ENCODE data around the gene TPRN.

The TPRN gene

DNA sequence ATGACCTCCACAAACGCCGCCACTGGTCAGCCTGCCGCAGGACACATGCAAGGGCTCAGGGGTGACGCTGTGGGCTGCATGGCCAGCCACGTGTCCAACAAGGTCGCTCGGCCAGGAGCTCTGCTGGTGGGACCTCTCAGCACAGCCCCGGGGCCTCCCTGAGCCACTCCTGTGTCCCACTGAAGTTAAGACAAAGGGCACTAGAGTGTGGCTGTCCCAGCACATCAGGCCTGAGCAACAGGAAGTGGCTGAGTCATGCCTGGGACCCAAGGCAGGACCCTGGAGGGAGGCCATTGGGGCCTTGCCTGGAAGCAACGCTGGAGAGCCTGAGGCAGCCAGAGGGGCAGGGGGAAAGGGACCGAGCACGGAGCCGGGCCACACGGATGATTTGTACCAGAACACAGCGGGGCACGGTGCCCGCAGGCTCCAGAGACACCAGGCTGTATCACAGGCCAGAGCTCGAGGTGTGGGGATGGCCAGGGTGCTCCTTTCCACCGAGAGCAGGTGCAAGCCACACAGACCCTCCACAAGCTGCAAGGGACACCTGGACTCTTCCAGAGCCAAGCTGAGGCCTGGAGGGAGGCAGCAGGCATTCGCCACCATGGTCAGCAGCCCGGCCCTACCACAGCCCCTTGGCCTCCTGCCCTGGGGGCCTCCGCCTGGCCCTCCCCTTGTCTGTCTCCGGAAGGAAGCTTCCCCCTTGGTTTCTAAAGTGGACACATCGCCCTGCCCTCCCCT lies 22.2 kb downstream of the TPRN start:
- H3K4me1 ChIP-seq (ENCODE audit: insufficient read depth, low read length, poor library complexity, severe bottlenecking), result no peaks in the 10 kb centered on the region
- TF ChIP-seq, protein P1, sequence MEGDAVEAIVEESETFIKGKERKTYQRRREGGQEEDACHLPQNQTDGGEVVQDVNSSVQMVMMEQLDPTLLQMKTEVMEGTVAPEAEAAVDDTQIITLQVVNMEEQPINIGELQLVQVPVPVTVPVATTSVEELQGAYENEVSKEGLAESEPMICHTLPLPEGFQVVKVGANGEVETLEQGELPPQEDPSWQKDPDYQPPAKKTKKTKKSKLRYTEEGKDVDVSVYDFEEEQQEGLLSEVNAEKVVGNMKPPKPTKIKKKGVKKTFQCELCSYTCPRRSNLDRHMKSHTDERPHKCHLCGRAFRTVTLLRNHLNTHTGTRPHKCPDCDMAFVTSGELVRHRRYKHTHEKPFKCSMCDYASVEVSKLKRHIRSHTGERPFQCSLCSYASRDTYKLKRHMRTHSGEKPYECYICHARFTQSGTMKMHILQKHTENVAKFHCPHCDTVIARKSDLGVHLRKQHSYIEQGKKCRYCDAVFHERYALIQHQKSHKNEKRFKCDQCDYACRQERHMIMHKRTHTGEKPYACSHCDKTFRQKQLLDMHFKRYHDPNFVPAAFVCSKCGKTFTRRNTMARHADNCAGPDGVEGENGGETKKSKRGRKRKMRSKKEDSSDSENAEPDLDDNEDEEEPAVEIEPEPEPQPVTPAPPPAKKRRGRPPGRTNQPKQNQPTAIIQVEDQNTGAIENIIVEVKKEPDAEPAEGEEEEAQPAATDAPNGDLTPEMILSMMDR (conservative IDR thresholded peaks at IDR 0.05; ENCODE audit: low read length), result no peak

DNA sequence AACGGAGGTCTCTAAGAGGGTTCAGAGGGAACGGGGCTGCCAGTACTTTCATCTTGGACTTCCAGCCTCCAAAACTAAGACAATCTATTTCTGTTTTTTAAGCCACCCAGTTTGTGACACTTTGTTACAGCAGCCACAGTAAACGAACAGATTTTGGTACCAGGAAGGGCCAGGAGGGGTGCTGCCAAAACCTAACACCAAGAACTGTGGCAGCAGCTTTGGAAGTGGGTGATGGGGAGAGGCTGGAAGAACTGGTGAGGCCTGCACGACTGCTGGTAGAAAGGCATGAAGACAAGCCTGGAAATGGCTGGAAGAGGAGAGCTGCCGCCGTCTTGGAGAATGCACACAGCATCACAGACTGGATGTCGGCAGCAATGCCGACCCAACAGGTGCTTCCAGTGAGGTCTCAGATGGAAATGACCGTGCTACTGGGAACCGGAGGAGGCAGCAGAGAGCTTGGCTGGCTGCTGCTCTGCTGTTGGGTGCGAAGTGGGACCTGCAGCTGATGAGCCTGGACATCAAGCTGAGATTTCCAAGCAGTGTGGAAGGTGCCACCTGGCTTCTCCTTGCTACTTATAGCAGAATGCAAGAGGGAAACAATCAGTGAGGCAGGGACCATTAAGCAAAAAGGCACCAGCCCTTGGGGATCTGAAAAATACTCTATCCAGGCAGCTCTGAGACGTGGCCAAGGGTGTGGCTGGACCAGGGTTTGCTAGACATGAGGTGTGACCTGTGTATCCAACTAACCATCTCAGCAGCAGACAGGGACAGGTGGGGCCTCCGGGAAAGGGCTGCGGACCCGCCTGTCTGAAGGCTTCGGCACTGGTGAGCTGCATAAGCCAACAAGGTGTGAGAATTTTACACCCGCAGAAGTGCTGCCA lies 24.0 kb downstream of the TPRN start:
- H3K9me3 ChIP-seq (ENCODE audit: insufficient read depth, low read depth, low read length), result no peaks in the 10 kb centered on the region
- H3F3A ChIP-seq (ENCODE audit: low read depth), result no peaks in the 10 kb centered on the region
- no peaks in the 10 kb centered on the region for H3K9me2 ChIP-seq (replicated peaks; ENCODE audit: low read depth, low read length)
- no peaks in the 10 kb centered on the region for H3K79me2 ChIP-seq (ENCODE audit: insufficient read depth, low read length)
- no peak overlapping the region for H2AFZ ChIP-seq (ENCODE audit: low read length)
- H3K4me3 ChIP-seq (ENCODE audit: low read length, poor library complexity, severe bottlenecking), result no peak overlapping the region
- peaks cover 15% of the 10 kb centered on the region; the same call in 1 of the 2 replicates for H3K36me3 ChIP-seq (ENCODE audit: insufficient read depth, low read length)
- H4K20me1 ChIP-seq (ENCODE audit: insufficient read depth, low read length, poor library complexity, severe bottlenecking), result no peaks in the 10 kb centered on the region
- TF ChIP-seq, protein P1 (conservative IDR thresholded peaks at IDR 0.05; ENCODE audit: low read length), result no peak
- no peak for TF ChIP-seq EZH2phosphoT487 (IDR thresholded peaks at IDR 0.05; ENCODE audit: borderline replicate concordance)
- H3K4me2 ChIP-seq (ENCODE audit: low read depth, low read length, poor library complexity, severe bottlenecking), result no peak overlapping the region
- H3K27me3 ChIP-seq (ENCODE audit: insufficient read depth, low read length, poor library complexity, severe bottlenecking), result no peaks in the 10 kb centered on the region
- H3K4me1 ChIP-seq (ENCODE audit: insufficient read depth, low read length, poor library complexity, severe bottlenecking), result no peaks in the 10 kb centered on the region
- no peak overlapping the region for H3K9ac ChIP-seq (ENCODE audit: low read depth, low read length, poor library complexity, severe bottlenecking)

More for the DNA sequence above, 22.2 kb downstream of the TPRN start:
- Histone ChIP-seq H3K27me3 (ENCODE audit: insufficient read depth, low read length, poor library complexity, severe bottlenecking) (no peaks in the 10 kb centered on the region), H3K79me2 (ENCODE audit: insufficient read depth, low read length) (no peaks in the 10 kb centered on the region), H3K9me3 (ENCODE audit: insufficient read depth, low read depth, low read length) (no peaks in the 10 kb centered on the region), H3F3A (ENCODE audit: low read depth) (no peaks in the 10 kb centered on the region), H4K20me1 (ENCODE audit: insufficient read depth, low read length, poor library complexity, severe bottlenecking) (no peaks in the 10 kb centered on the region), H3K4me2 (ENCODE audit: low read depth, low read length, poor library complexity, severe bottlenecking) (no peak overlapping the region), H3K4me3 (ENCODE audit: low read length, poor library complexity, severe bottlenecking) (no peak overlapping the region), H3K9ac (ENCODE audit: low read depth, low read length, poor library complexity, severe bottlenecking) (no peak overlapping the region), H3K9me2 (replicated peaks; ENCODE audit: low read depth, low read length) (no peaks in the 10 kb centered on the region), H3K36me3 (ENCODE audit: insufficient read depth, low read length) (peaks cover 21% of the 10 kb centered on the region; the same call in 1 of the 2 replicates), H2AFZ (ENCODE audit: low read length) (no peak overlapping the region)

DNA sequence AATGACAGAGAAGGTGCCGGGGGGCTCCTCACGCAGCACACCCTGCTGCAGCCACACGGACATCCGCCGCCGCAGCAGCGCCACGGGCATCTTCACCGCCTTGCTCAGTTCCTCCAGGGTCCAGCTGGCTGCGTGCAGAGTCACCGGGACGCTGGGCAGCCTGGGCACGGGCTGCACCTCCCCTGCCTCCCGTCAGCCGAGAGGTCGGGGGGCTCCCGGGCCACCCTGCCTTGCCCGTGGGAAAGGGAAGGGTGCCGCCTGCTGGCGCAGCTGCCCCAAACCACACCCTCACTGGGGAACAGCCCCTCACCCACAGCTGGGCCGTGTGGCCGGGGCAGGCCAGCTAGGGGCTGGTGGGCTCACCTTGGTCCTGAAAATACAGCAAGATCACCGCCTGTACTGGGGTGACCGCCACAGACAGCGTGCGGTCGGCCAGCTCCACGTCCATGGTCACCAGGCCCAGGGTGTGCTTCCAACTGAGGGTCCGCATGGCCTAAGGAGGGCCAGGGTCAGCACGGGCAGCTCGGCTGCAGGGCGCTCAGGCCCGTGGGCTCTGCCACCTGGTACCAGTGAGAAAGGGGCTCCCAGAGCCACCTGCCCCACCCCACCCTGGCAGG lies 25.1 kb downstream of the TPRN start:
- Histone ChIP-seq H3K36me3 (ENCODE audit: insufficient read depth, low read length) (peaks cover 6% of the 10 kb centered on the region; the same call in 1 of the 2 replicates), H3K4me2 (ENCODE audit: low read depth, low read length, poor library complexity, severe bottlenecking) (no peak overlapping the region), H2AFZ (ENCODE audit: low read length) (no peak overlapping the region), H3K79me2 (ENCODE audit: insufficient read depth, low read length) (no peaks in the 10 kb centered on the region), H4K20me1 (ENCODE audit: insufficient read depth, low read length, poor library complexity, severe bottlenecking) (no peaks in the 10 kb centered on the region), H3K9me3 (ENCODE audit: insufficient read depth, low read depth, low read length) (no peaks in the 10 kb centered on the region), H3K9ac (ENCODE audit: low read depth, low read length, poor library complexity, severe bottlenecking) (no peak overlapping the region), H3K9me2 (replicated peaks; ENCODE audit: low read depth, low read length) (no peaks in the 10 kb centered on the region), H3F3A (ENCODE audit: low read depth) (no peaks in the 10 kb centered on the region), H3K27me3 (ENCODE audit: insufficient read depth, low read length, poor library complexity, severe bottlenecking) (no peaks in the 10 kb centered on the region), H3K4me3 (ENCODE audit: low read length, poor library complexity, severe bottlenecking) (no peak overlapping the region), H3K4me1 (ENCODE audit: insufficient read depth, low read length, poor library complexity, severe bottlenecking) (peaks cover 4% of the 10 kb centered on the region)
- TF ChIP-seq, protein P1 (conservative IDR thresholded peaks at IDR 0.05; ENCODE audit: low read length), result no peak
- TF ChIP-seq EZH2phosphoT487 (IDR thresholded peaks at IDR 0.05; ENCODE audit: borderline replicate concordance), result no peak

Measured in Loucy (cell line).